Sigmoid colon (tissue), 7 donors: ENCODE measurements around the gene LTA. TPM values are rescaled to one million over a fixed set of nuclear protein-coding genes. Genes with fewer than 3 reads are reported as not detected.
A peak's percentile ranks its signal among the peaks of the same experiment; 100 is the strongest.
"Not testable (repeated sequence)": the region's sequence is repeated elsewhere in the genome, so short reads cannot be mapped to it uniquely, and the experiment has no call there.

Source experiments
- DNase-seq: peaks from one replicate; pipeline ENCODE4 v3.0.0-alpha.2; 2019
- H3K27ac ChIP-seq, 4 donors: fragments of 200-600 bp; sonication (generic); one replicate each; pipeline ENCODE4 v1.5.1; 2016 to 2019; ENCODE audit warnings: mild to moderate bottlenecking in 1 of 4
- H3K27me3 ChIP-seq, 3 donors: fragments of 200-600 bp; sonication (generic); one replicate each; pipeline ENCODE4 v1.5.1; 2019; ENCODE audit warnings: mild to moderate bottlenecking in 1 of 3
- H3K36me3 ChIP-seq, 4 donors: fragments of 200-600 bp; sonication (generic); one replicate each; pipeline ENCODE4 v1.5.1; 2016 to 2019
- H3K4me1 ChIP-seq, 4 donors: fragments of 200-600 bp; sonication (generic); one replicate each; pipeline ENCODE4 v1.5.1; 2017 to 2019
- H3K4me3 ChIP-seq, 4 donors: fragments of 200-600 bp; sonication (generic); one replicate each; pipeline ENCODE4 v1.5.1; 2017 to 2019; ENCODE audit warnings: mild to moderate bottlenecking in 2 of 4, moderate library complexity in 1 of 4
- H3K9me3 ChIP-seq, 4 donors: fragments of 200-600 bp in 3 of 4; sonication (generic) in 3 of 4; one replicate each; pipeline versions ENCODE4 v1.5.1 to v1.6.1; 2013 to 2019
- EP300 ChIP-seq, 4 donors: sonication (generic); formaldehyde crosslinking; IDR thresholded peaks; one replicate each; pipeline ENCODE4 v1.6.1; 2017; ENCODE audit warnings: antibody characterized with exemption in 4 of 4
- POLR2A ChIP-seq, 2 donors: fragments of 450-650 bp; IDR thresholded peaks; one replicate each; pipeline ENCODE4 v1.6.1; 2016; ENCODE audit warnings: antibody characterized with exemption in 2 of 2, mild to moderate bottlenecking in 2 of 2, moderate library complexity in 2 of 2
- POLR2AphosphoS5 ChIP-seq, 4 donors: sonication (generic); formaldehyde crosslinking; IDR thresholded peaks; one replicate each; pipeline ENCODE4 v1.6.1; 2017; ENCODE audit warnings: antibody characterized with exemption in 4 of 4
- WGBS, 2 donors: extraction: QIAGEN DNeasy Blood & Tissue Kit; methylation state at CpG; one replicate each; pipeline ENCODE4 v1.1.7; 2013; 5-methylcytosine and 5-hydroxymethylcytosine counted together
- intact Hi-C: fragments of 100-400 bp; cut with DNase I; formaldehyde crosslinking; loops from one replicate; pipeline ENCODE4 v1.15.1; 2023
- polyA plus RNA-seq, 3 donors: library from polyadenylated mRNA; stranded (reverse); fragments of 200-250 nt; gene quantifications; one replicate each; pipeline ENCODE4 v1.2.3, GENCODE V29; 2013
- total RNA-seq, 4 donors: library from RNA; depleted of rRNA; stranded (reverse); fragments of >200 nt; gene quantifications; one replicate each; pipeline ENCODE4 v1.1.0, GENCODE V29; 2016
- TF ChIP-seq, protein P1 (sequence below), 4 experiments: fragments of 450-650 bp in 3 of 4; fragments of 200-600 bp in 1 of 4; IDR thresholded peaks; one replicate each; pipeline ENCODE4 v1.5.1; 2016 to 2019; ENCODE audit warnings: antibody characterized with exemption in 4 of 4, mild to moderate bottlenecking in 3 of 4, moderate library complexity in 2 of 4
- donor health status: healthy with polysubstance abuse.
- donor health status: Bipolar disorder and iron deficiency.
- donor health status: healthy.

Gene LTA
- total and polyA plus RNA-seq, 7 donors, result 3.6 TPM; not detected in 6

DNA sequence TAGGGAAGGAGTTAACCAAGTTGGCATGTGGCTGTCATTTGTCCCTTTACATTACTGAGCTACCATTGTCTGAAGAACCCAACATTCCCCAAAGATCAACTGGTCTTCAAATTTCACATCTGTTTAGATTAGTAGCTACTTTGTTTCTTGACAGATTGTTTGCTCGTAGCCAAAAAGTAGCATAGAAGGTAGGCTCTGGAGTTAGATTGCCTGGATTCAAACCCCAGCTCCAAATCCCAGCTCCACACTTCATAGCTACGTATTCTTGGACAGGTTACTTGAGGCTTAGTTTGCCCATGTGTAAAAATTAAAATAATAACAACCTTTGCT lies 23.6 kb upstream of the LTA start:
- WGBS, 2 donors, result 95 to 99% methylated on average over 2 of the region's 2 CpGs
- Histone ChIP-seq H3K27ac (peak overlapping the region; percentile 85 to 88 (median 86)), H3K36me3 (peaks cover 0 to 41% (median 4%) of the 10 kb centered on the region in 4 donors), H3K4me1 (peaks cover 0 to 22% (median 13%) of the 10 kb centered on the region in 4 donors), H3K27me3 (no peaks in the 10 kb centered on the region), H3K9me3 (no peaks in the 10 kb centered on the region), H3K4me3 (no peak overlapping the region)
- no peak for DNase-seq
- intact Hi-C loops, result loop anchor here (5.0 to 10.0 kb wide), 4 partner anchors 146 to 406 kb away; partner anchors contain the start of genes ABHD16A, LY6G6F, MICA and NELFE
- TF ChIP-seq, protein P1, sequence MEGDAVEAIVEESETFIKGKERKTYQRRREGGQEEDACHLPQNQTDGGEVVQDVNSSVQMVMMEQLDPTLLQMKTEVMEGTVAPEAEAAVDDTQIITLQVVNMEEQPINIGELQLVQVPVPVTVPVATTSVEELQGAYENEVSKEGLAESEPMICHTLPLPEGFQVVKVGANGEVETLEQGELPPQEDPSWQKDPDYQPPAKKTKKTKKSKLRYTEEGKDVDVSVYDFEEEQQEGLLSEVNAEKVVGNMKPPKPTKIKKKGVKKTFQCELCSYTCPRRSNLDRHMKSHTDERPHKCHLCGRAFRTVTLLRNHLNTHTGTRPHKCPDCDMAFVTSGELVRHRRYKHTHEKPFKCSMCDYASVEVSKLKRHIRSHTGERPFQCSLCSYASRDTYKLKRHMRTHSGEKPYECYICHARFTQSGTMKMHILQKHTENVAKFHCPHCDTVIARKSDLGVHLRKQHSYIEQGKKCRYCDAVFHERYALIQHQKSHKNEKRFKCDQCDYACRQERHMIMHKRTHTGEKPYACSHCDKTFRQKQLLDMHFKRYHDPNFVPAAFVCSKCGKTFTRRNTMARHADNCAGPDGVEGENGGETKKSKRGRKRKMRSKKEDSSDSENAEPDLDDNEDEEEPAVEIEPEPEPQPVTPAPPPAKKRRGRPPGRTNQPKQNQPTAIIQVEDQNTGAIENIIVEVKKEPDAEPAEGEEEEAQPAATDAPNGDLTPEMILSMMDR (IDR thresholded peaks at IDR 0.05), result no peak
- TF ChIP-seq POLR2AphosphoS5 (IDR thresholded peaks at IDR 0.05) (no peak), EP300 (IDR thresholded peaks at IDR 0.05) (no peak), POLR2A (IDR thresholded peaks at IDR 0.05) (no peak)

GRCh38 chr6:31551371-31551770 lies 20.7 kb upstream of the LTA start:
- H3K4me3 ChIP-seq, intact Hi-C loops, H3K9me3 ChIP-seq, H3K27me3 ChIP-seq, DNase-seq, H3K27ac ChIP-seq: not testable (repeated sequence)
- Histone ChIP-seq H3K36me3 (peaks cover 0 to 63% (median 6%) of the 10 kb centered on the region in 4 donors), H3K4me1 (peaks cover 0 to 17% (median 13%) of the 10 kb centered on the region in 4 donors)
- 33 to 57% methylated on average over 5 of the region's 5 CpGs for WGBS, 2 donors

- Histone ChIP-seq H3K4me1 (peaks cover 0 to 20% (median 5%) of the 10 kb centered on the region in 4 donors), H3K27me3 (no peaks in the 10 kb centered on the region), H3K36me3 (peaks cover 11 to 69% (median 23%) of the 10 kb centered on the region in 4 donors), H3K4me3 (no peak overlapping the region), H3K27ac (no peak overlapping the region), H3K9me3 (no peaks in the 10 kb centered on the region)
- WGBS, 2 donors, result 61 to 90% methylated on average over 3 of the region's 3 CpGs
- TF ChIP-seq, protein P1 (IDR thresholded peaks at IDR 0.05), result no peak
- no peak for TF ChIP-seq EP300 (IDR thresholded peaks at IDR 0.05)
- no peak for TF ChIP-seq POLR2AphosphoS5 (IDR thresholded peaks at IDR 0.05)
- TF ChIP-seq POLR2A (IDR thresholded peaks at IDR 0.05), result no peak
- intact Hi-C loops, result no loop called here
- no peak for DNase-seq
Measured at GRCh38 chr6:31556307-31556706, 15.8 kb upstream of the LTA start.

DNA sequence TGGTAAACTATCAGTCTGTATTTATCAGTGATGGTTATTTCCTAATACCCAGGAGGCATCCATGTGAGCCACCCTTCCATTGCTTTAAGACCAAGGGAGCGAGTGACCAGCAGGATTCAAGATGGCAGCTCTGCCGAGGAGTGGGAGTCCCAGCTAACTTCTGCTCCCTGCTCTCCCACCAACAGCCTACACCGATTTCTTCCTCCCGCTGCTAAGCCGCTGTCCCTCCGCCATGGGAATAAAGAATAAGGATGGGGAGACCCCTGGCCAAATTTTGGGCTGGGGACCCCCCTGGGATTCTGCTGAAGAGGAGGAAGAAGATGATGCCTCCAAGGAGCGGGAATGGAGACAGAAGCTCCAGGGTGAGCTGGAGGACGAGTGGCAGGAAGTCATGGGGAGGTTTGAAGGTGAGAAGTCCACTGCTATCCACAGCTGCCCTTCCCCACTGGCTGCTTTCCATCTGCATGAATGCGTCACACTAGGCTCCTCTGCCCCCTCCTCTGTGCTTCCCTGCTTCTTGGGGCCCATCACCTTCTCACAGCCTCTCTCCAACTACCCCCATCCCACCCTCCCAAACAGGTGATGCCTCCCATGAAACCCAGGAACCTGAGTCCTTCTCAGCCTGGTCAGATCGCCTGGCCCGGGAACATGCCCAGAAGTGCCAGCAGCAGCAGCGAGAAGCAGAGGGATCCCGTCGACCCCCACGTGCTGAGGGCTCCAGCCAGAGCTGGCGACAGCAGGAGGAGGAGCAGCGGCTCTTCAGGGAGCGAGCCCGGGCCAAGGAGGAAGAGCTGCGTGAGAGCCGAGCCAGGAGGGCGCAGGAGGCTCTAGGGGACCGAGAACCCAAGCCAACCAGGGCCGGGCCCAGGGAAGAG lies 14.4 kb upstream of the LTA start:
- Histone ChIP-seq H3K9me3 (no peaks in the 10 kb centered on the region), H3K4me1 (peaks cover 0 to 20% (median 5%) of the 10 kb centered on the region in 4 donors), H3K4me3 (no peak overlapping the region), H3K27ac (peak overlapping the region in 3 of 4 donors; percentile 9 to 36 (median 27)), H3K27me3 (no peaks in the 10 kb centered on the region), H3K36me3 (peaks cover 11 to 58% (median 23%) of the 10 kb centered on the region in 4 donors)
- intact Hi-C loops, result loop anchor here (1.0 kb wide), 1 partner anchor 12 kb away; no protein-coding TSS in a partner anchor
- DNase-seq, result no peak
- 72 to 85% methylated on average over 24 of the region's 24 CpGs for WGBS, 2 donors
- no peak for TF ChIP-seq POLR2A (IDR thresholded peaks at IDR 0.05)
- TF ChIP-seq, protein P1 (IDR thresholded peaks at IDR 0.05), result no peak
- TF ChIP-seq POLR2AphosphoS5 (IDR thresholded peaks at IDR 0.05), result no peak
- TF ChIP-seq EP300 (IDR thresholded peaks at IDR 0.05), result no peak

- Histone ChIP-seq H3K36me3 (peaks cover 11 to 58% (median 23%) of the 10 kb centered on the region in 4 donors), H3K27me3 (no peaks in the 10 kb centered on the region), H3K4me1 (peaks cover 0 to 20% (median 5%) of the 10 kb centered on the region in 4 donors), H3K4me3 (no peak overlapping the region), H3K27ac (peak overlapping the region in 3 of 4 donors; percentile 9 to 36 (median 27)), H3K9me3 (no peaks in the 10 kb centered on the region)
- TF ChIP-seq POLR2A (IDR thresholded peaks at IDR 0.05) (no peak), POLR2AphosphoS5 (IDR thresholded peaks at IDR 0.05) (no peak), EP300 (IDR thresholded peaks at IDR 0.05) (no peak)
- TF ChIP-seq, protein P1 (IDR thresholded peaks at IDR 0.05), result no peak
- 81 to 88% methylated on average over 8 of the region's 8 CpGs for WGBS, 2 donors
- intact Hi-C loops, result loop anchor here (1.0 kb wide), 1 partner anchor 11 kb away; no protein-coding TSS in a partner anchor
- no peak for DNase-seq
Measured at GRCh38 chr6:31558318-31558625, 13.8 kb upstream of the LTA start.
